A673 (cell line): ENCODE data around the gene NEO1. TPM values are rescaled to one million over a fixed set of nuclear protein-coding genes. Genes with fewer than 3 reads are reported as not detected.

Experiments
- BruUV-seq: library from RNA; stranded (reverse); fragments of 400-500 nt; replicated peaks from 2 replicates; lab custom pipeline; 2021; lab: Mats Ljungman, UMichigan
- CTCF ChIA-PET: fragments of 300-600 bp; sonication (Branson Sonifier 250); formaldehyde crosslinking; loops from one replicate; lab custom pipeline; 2022; ENCODE audit warnings: antibody characterized with exemption; lab: Charles Lee
- POLR2A ChIA-PET: fragments of 300-600 bp; sonication (Branson Sonifier 250); formaldehyde crosslinking; loops from one replicate; lab custom pipeline; 2022; ENCODE audit warnings: antibody characterized with exemption; ENCODE audit not compliant: low non-redundant PET; lab: Charles Lee
- DNase-seq: peaks from one replicate; pipeline ENCODE4 v3.0.0-alpha.2; 2015; ENCODE audit warnings: low spot score
- H3K27ac ChIP-seq: fragments of 200-600 bp; sonication (generic); 2 replicates; pipeline ENCODE4 v1.5.1; 2016; ENCODE audit warnings: mixed run types, low read depth, mild to moderate bottlenecking, mixed read lengths, antibody characterized with exemption, low read length; ENCODE audit not compliant: poor library complexity, severe bottlenecking
- H3K27me3 ChIP-seq: fragments of 200-600 bp; sonication (generic); replicated peaks from 2 replicates; pipeline ENCODE4 v1.6.1; 2017; ENCODE audit warnings: mixed run types, low read depth, mild to moderate bottlenecking, mixed read lengths, antibody characterized with exemption, low read length; ENCODE audit not compliant: insufficient read depth, poor library complexity
- H3K36me3 ChIP-seq: fragments of 200-600 bp; sonication (generic); 2 replicates; pipeline ENCODE4 v1.6.1; 2016; ENCODE audit warnings: mixed run types, mild to moderate bottlenecking, mixed read lengths, antibody characterized with exemption, low read length; ENCODE audit not compliant: insufficient read depth, poor library complexity, severe bottlenecking
- H3K4me1 ChIP-seq: fragments of 200-600 bp; sonication (generic); 2 replicates; pipeline ENCODE4 v1.6.1; 2017; ENCODE audit warnings: mixed run types, mild to moderate bottlenecking, mixed read lengths, antibody characterized with exemption, low read length; ENCODE audit not compliant: insufficient read depth, poor library complexity, severe bottlenecking
- H3K4me3 ChIP-seq: fragments of 200-600 bp; sonication (generic); 2 replicates; pipeline ENCODE4 v1.5.1; 2016; ENCODE audit warnings: low read depth, mixed run types, mild to moderate bottlenecking, mixed read lengths, low read length; ENCODE audit not compliant: poor library complexity, severe bottlenecking
- H3K9me3 ChIP-seq: fragments of 200-600 bp; sonication (generic); 2 replicates; pipeline ENCODE4 v1.6.1; 2016; ENCODE audit warnings: mixed run types, low read depth, mild to moderate bottlenecking, mixed read lengths, antibody characterized with exemption, low read length; ENCODE audit not compliant: poor library complexity, severe bottlenecking
- CTCF ChIP-seq: fragments of 300-800, 200-600 bp; sonication (generic); conservative IDR thresholded peaks from 2 replicates; pipeline ENCODE4 v1.5.1; 2017; ENCODE audit warnings: low read depth, mild to moderate bottlenecking, antibody characterized with exemption, low read length, moderate library complexity, mixed read lengths
- EZH2 ChIP-seq: fragments of 200-600 bp; sonication (generic); IDR thresholded peaks from 2 replicates; pipeline ENCODE4 v1.6.1; 2017; ENCODE audit warnings: borderline replicate concordance, low read depth, mild to moderate bottlenecking, mixed read lengths, antibody characterized with exemption, low read length; ENCODE audit not compliant: poor library complexity, severe bottlenecking
- intact Hi-C: fragments of 100-400 bp; cut with micrococcal nuclease; formaldehyde crosslinking; loops from one replicate; pipeline ENCODE4 v1.10.0; 2022; ENCODE audit not compliant: unreplicated experiment
- total RNA-seq: library from RNA; stranded (reverse); gene quantifications from 2 replicates; pipeline ENCODE4 v1.2.3, GENCODE V29; 2021

NEO1 gene
- total RNA-seq, 1 experiment from 2014 or later, result 72.6 TPM

GRCh38 chr15:73341886-73342600, 289.8 kb downstream of the NEO1 start:
- CTCF ChIA-PET, result no interaction called here
- intact Hi-C loops, result no loop called here

GRCh38 chr15:73344056-73344455, 291.8 kb downstream of the NEO1 start:
- peaks cover 3% of the 10 kb centered on the region for H3K27me3 ChIP-seq
- TF ChIP-seq EZH2 (no peak), CTCF (no peak)
- no peaks in the 10 kb centered on the region for H3K4me1 ChIP-seq
- BruUV-seq, result no TSS peak
- CTCF ChIA-PET, result no interaction called here
- H3K36me3 ChIP-seq, result no peaks in the 10 kb centered on the region
- POLR2A ChIA-PET, result no interaction called here
- H3K27ac ChIP-seq, result no peak overlapping the region
- no peaks in the 10 kb centered on the region for H3K9me3 ChIP-seq
- no peak overlapping the region for H3K4me3 ChIP-seq
- DNase-seq, result no peak
- intact Hi-C loops, result no loop called here

More at GRCh38 chr15:73341886-73342600, 289.8 kb downstream of the NEO1 start:
- Histone ChIP-seq H3K4me1 (no peaks in the 10 kb centered on the region), H3K36me3 (no peaks in the 10 kb centered on the region), H3K27ac (no peak overlapping the region), H3K4me3 (no peak overlapping the region), H3K27me3 (peaks cover 3% of the 10 kb centered on the region), H3K9me3 (no peaks in the 10 kb centered on the region)
- DNase-seq, result peak; percentile 31
- no peak for TF ChIP-seq CTCF
- TF ChIP-seq EZH2, result no peak
- POLR2A ChIA-PET, result no interaction called here
- no TSS peak for BruUV-seq

- Histone ChIP-seq H3K4me3 (no peak overlapping the region), H3K27me3 (peaks cover 5% of the 10 kb centered on the region), H3K9me3 (no peaks in the 10 kb centered on the region), H3K27ac (no peak overlapping the region), H3K36me3 (no peaks in the 10 kb centered on the region), H3K4me1 (no peaks in the 10 kb centered on the region)
- DNase-seq, result no peak
- intact Hi-C loops, result no loop called here
- BruUV-seq, result no TSS peak
- CTCF ChIA-PET, result no interaction called here
- no peak for TF ChIP-seq CTCF
- TF ChIP-seq EZH2, result no peak
- POLR2A ChIA-PET, result no interaction called here
These were observed 293.4 kb downstream of the NEO1 start for GRCh38 chr15:73345658-73346057.
